Body of pancreas (tissue), 4 donors: ENCODE measurements around the gene SGMS2. TPM values are rescaled to one million over a fixed set of nuclear protein-coding genes. Genes with fewer than 3 reads are reported as not detected.

Experiments used
- ATAC-seq: fragments of 150-250 bp; one replicate; pipeline ENCODE4 v1.9.1; 2016
- DNase-seq, 4 donors: peaks; one replicate each; pipeline ENCODE4 v3.0.0-alpha.2; 2019
- H3K27ac ChIP-seq, 4 donors: fragments of 200-600 bp; sonication (generic); 1 replicate in 3 of 4; 2 replicates in 1 of 4; pipeline versions ENCODE4 v1.5.1 to v1.6.1; 2016 to 2019; ENCODE audit warnings: mild to moderate bottlenecking in 1 of 4, mixed read lengths in 1 of 4, moderate library complexity in 1 of 4
- H3K27me3 ChIP-seq, 2 donors: fragments of 200-600 bp; sonication (generic); one replicate each; pipeline ENCODE4 v1.6.0; 2016; ENCODE audit warnings: mild to moderate bottlenecking in 1 of 2
- H3K36me3 ChIP-seq, 2 donors: fragments of 200-600 bp; sonication (generic); replicated peaks in 1 of 2; 2 replicates each; pipeline ENCODE4 v1.5.1; 2016; ENCODE audit warnings: low read depth in 2 of 2; ENCODE audit not compliant: insufficient read depth in 1 of 2
- H3K4me1 ChIP-seq: fragments of 200-600 bp; sonication (generic); one replicate; pipeline ENCODE4 v1.6.0; 2016
- H3K4me3 ChIP-seq, 2 donors: fragments of 200-600 bp; sonication (generic); 1 replicate in 1 of 2; 2 replicates in 1 of 2; pipeline ENCODE4 v1.5.1; 2016 to 2019
- H3K9me3 ChIP-seq, 3 donors: fragments of 200-600 bp; sonication (generic); 1 replicate in 2 of 3; 2 replicates in 1 of 3; pipeline ENCODE4 v1.5.1; 2016
- POLR2A ChIP-seq, 3 donors: fragments of 450-650 bp; IDR thresholded peaks; one replicate each; pipeline ENCODE4 v1.6.1; 2016; ENCODE audit warnings: antibody characterized with exemption in 3 of 3, mild to moderate bottlenecking in 2 of 3
- WGBS, 2 donors: methylation state at CpG; one replicate each; pipeline ENCODE4 v1.1.5; 2017; 5-methylcytosine and 5-hydroxymethylcytosine counted together
- intact Hi-C: fragments of 100-400 bp; cut with DNase I; formaldehyde crosslinking; loops from one replicate; pipeline ENCODE4 v1.15.1; 2023
- total RNA-seq, 2 donors: library from RNA; depleted of rRNA; stranded (reverse); fragments of >200 nt; gene quantifications; one replicate each; pipeline ENCODE4 v1.1.0, GENCODE V29; 2016
- TF ChIP-seq, protein P1 (sequence below), 7 experiments: fragments of 450-650 bp in 4 of 7; fragments of 200-600 bp in 3 of 7; sonication (generic) in 3 of 7; IDR thresholded peaks; one replicate each; pipeline ENCODE4 v1.5.1; 2016 to 2019; ENCODE audit warnings: antibody characterized with exemption in 7 of 7

The SGMS2 gene
- total RNA-seq, 2 donors from 2014 or later: 32.2 to 36.9 TPM

DNA sequence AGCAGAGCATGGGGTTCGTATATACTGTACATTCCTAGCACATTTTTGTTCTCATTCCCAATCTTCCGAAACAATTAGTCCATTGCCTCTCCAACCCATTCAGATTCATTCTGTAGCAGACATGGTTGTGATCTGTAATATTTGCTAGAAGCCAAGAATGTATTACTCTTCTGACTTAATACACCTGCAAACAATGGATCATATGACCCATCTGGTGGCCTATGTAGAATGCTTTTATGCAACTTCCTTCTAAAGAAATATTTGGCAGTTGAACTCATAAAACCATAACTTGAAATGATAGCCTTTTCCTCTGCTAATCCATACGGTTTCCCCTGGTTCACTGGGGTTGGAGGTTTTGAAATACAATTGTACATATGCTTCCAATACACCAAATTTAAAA is 32.8 kb upstream of the SGMS2 start:
- H3K27ac ChIP-seq: no peak overlapping the region
- TF ChIP-seq, protein P1, sequence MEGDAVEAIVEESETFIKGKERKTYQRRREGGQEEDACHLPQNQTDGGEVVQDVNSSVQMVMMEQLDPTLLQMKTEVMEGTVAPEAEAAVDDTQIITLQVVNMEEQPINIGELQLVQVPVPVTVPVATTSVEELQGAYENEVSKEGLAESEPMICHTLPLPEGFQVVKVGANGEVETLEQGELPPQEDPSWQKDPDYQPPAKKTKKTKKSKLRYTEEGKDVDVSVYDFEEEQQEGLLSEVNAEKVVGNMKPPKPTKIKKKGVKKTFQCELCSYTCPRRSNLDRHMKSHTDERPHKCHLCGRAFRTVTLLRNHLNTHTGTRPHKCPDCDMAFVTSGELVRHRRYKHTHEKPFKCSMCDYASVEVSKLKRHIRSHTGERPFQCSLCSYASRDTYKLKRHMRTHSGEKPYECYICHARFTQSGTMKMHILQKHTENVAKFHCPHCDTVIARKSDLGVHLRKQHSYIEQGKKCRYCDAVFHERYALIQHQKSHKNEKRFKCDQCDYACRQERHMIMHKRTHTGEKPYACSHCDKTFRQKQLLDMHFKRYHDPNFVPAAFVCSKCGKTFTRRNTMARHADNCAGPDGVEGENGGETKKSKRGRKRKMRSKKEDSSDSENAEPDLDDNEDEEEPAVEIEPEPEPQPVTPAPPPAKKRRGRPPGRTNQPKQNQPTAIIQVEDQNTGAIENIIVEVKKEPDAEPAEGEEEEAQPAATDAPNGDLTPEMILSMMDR (IDR thresholded peaks at IDR 0.05): no peak
- TF ChIP-seq POLR2A (IDR thresholded peaks at IDR 0.05): no peak
- WGBS, 2 donors: 69 to 73% methylated on average over 3 of the region's 3 CpGs
- DNase-seq (no peak), ATAC-seq (no peak)
- H3K9me3 ChIP-seq: peaks cover 0 to 3% (median 0%) of the 10 kb centered on the region in 3 donors
- H3K27me3 ChIP-seq: no peaks in the 10 kb centered on the region
- no peaks in the 10 kb centered on the region for H3K36me3 ChIP-seq
- H3K4me1 ChIP-seq: no peaks in the 10 kb centered on the region
- intact Hi-C loops: no loop called here
- H3K4me3 ChIP-seq: no peak overlapping the region

DNA sequence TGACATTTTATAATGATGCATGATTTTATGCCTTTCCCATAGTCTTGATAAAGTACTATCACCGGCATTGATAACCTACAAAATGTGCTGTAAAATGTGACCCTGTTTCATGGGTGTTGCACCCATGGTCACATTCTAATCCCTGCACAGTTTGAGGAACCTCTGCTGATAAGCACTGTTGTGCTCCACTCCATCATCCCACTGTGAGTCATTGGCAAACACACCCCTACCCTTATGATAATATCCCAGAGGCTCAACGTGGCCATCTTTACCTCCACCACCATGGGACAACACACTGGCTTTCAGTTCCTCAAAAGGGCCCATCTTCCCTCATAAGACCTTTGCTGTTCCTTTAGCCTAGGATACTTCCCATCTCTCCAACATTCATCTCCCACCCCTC is 32.0 kb upstream of the SGMS2 start:
- peaks cover 0 to 3% (median 0%) of the 10 kb centered on the region in 3 donors for H3K9me3 ChIP-seq
- 41 to 50% methylated on average over 2 of the region's 2 CpGs for WGBS, 2 donors
- no peaks in the 10 kb centered on the region for H3K4me1 ChIP-seq
- no peaks in the 10 kb centered on the region for H3K27me3 ChIP-seq
- no peak overlapping the region for H3K27ac ChIP-seq
- DNase-seq: no peak
- intact Hi-C loops: no loop called here
- no peak for TF ChIP-seq POLR2A (IDR thresholded peaks at IDR 0.05)
- TF ChIP-seq, protein P1 (IDR thresholded peaks at IDR 0.05): no peak
- no peaks in the 10 kb centered on the region for H3K36me3 ChIP-seq
- ATAC-seq: no peak
- no peak overlapping the region for H3K4me3 ChIP-seq

GRCh38 chr4:107793996-107794395 is 30.7 kb upstream of the SGMS2 start:
- ATAC-seq (no peak), DNase-seq (no peak)
- no peak for TF ChIP-seq POLR2A (IDR thresholded peaks at IDR 0.05)
- TF ChIP-seq, protein P1 (IDR thresholded peaks at IDR 0.05): no peak
- Histone ChIP-seq H3K27me3 (no peaks in the 10 kb centered on the region), H3K4me1 (no peaks in the 10 kb centered on the region), H3K36me3 (no peaks in the 10 kb centered on the region), H3K4me3 (no peak overlapping the region), H3K27ac (no peak overlapping the region), H3K9me3 (no peaks in the 10 kb centered on the region)
- WGBS, 2 donors: 68 to 74% methylated on average over 2 of the region's 2 CpGs
- intact Hi-C loops: no loop called here

- H3K4me3 ChIP-seq: no peak overlapping the region
- H3K9me3 ChIP-seq: no peaks in the 10 kb centered on the region
- intact Hi-C loops: no loop called here
- H3K27me3 ChIP-seq: no peaks in the 10 kb centered on the region
- DNase-seq (no peak), ATAC-seq (no peak)
- TF ChIP-seq, protein P1 (IDR thresholded peaks at IDR 0.05): no peak
- no peak for TF ChIP-seq POLR2A (IDR thresholded peaks at IDR 0.05)
- H3K36me3 ChIP-seq: no peaks in the 10 kb centered on the region
- no peak overlapping the region for H3K27ac ChIP-seq
- H3K4me1 ChIP-seq: no peaks in the 10 kb centered on the region
- WGBS, 2 donors: 47 to 64% methylated on average over 10 of the region's 10 CpGs
Measured at GRCh38 chr4:107799669-107800450, 24.9 kb upstream of the SGMS2 start.

GRCh38 chr4:107800706-107801105 is 24.0 kb upstream of the SGMS2 start:
- no peak overlapping the region for H3K27ac ChIP-seq
- ATAC-seq (no peak), DNase-seq (no peak)
- intact Hi-C loops: no loop called here
- H3K4me1 ChIP-seq: no peaks in the 10 kb centered on the region
- WGBS, 2 donors: 55 to 74% methylated on average over 1 of the region's 1 CpG
- TF ChIP-seq, protein P1 (IDR thresholded peaks at IDR 0.05): no peak
- TF ChIP-seq POLR2A (IDR thresholded peaks at IDR 0.05): no peak
- no peaks in the 10 kb centered on the region for H3K9me3 ChIP-seq
- no peak overlapping the region for H3K4me3 ChIP-seq
- no peaks in the 10 kb centered on the region for H3K27me3 ChIP-seq
- H3K36me3 ChIP-seq: no peaks in the 10 kb centered on the region
